H1 (cell line): ENCODE data around the gene CD69. TPM values are rescaled to one million over a fixed set of nuclear protein-coding genes. Genes with fewer than 3 reads are reported as not detected.

Experiments used
- CTCF ChIA-PET: fragments of 300-600 bp; sonication (Branson Sonifier 250); formaldehyde crosslinking; loops from one replicate; lab custom pipeline; 2021; ENCODE audit not compliant: partially characterized antibody; lab: Charles Lee
- POLR2A ChIA-PET: fragments of 300-600 bp; sonication (Branson Sonifier 250); formaldehyde crosslinking; loops from one replicate; lab custom pipeline; 2021; ENCODE audit warnings: inconsistent platforms; ENCODE audit not compliant: partially characterized antibody; lab: Charles Lee
- DNase-seq, 2 experiments: peaks; one replicate each; pipeline versions ENCODE4 v3.0.0 to v3.0.0-alpha.2; 2010 to 2022; ENCODE audit warnings: low spot score in 2 of 2, low read depth in 1 of 2, mixed read lengths in 1 of 2
- FAIRE-seq: peaks from 2 replicates; lab custom pipeline; 2011; peaks lifted over from hg19 to GRCh38; lab: Jason Lieb, UNC
- H2AFZ ChIP-seq: 2 replicates; pipeline ENCODE4 v1.8.1; 2012; ENCODE audit warnings: low read length, inconsistent platforms
- H2AK5ac ChIP-seq: 2 replicates; pipeline ENCODE4 v1.6.1; 2013; ENCODE audit warnings: low read depth, low read length
- H2BK120ac ChIP-seq: replicated peaks from 2 replicates; pipeline ENCODE3; 2013; ENCODE audit warnings: low read depth, low read length, inconsistent platforms
- H2BK12ac ChIP-seq: 2 replicates; pipeline ENCODE4 v1.6.1; 2013; ENCODE audit warnings: low read depth, low read length
- H2BK15ac ChIP-seq: 2 replicates; pipeline ENCODE4 v1.6.1; 2013; ENCODE audit warnings: low read length
- H2BK20ac ChIP-seq: 2 replicates; pipeline ENCODE4 v1.6.1; 2013; ENCODE audit warnings: low read length
- H2BK5ac ChIP-seq: 2 replicates; pipeline ENCODE4 v1.6.1; 2013; ENCODE audit warnings: low read depth, low read length
- H3K14ac ChIP-seq: 2 replicates; pipeline ENCODE4 v1.6.1; 2013; ENCODE audit warnings: inconsistent platforms; ENCODE audit not compliant: insufficient read length
- H3K18ac ChIP-seq: 2 replicates; pipeline ENCODE4 v1.6.1; 2013; ENCODE audit warnings: low read length; ENCODE audit errors: extremely low read depth
- H3K23ac ChIP-seq: 2 replicates; pipeline ENCODE4 v1.6.1; 2013; ENCODE audit warnings: inconsistent platforms; ENCODE audit not compliant: insufficient read length
- H3K23me2 ChIP-seq: 2 replicates; pipeline ENCODE4 v1.6.1; 2013; ENCODE audit warnings: low read depth, low read length
- H3K27ac ChIP-seq: 2 replicates; pipeline ENCODE4 v1.6.1; 2011; ENCODE audit warnings: low read depth, low read length, inconsistent platforms
- H3K27me3 ChIP-seq, 4 experiments: replicated peaks in 1 of 4; 1 replicate in 1 of 4; 2 replicates in 3 of 4; pipeline versions ENCODE4 v1.6.1 to v1.8.1; 2011 to 2013; ENCODE audit warnings: low read length in 3 of 4, mild to moderate bottlenecking in 3 of 4, inconsistent platforms in 2 of 4, mixed read lengths in 2 of 4, moderate library complexity in 1 of 4; ENCODE audit not compliant: control insufficient read depth in 3 of 4, insufficient read depth in 3 of 4; ENCODE audit errors: extremely low read depth in 1 of 4
- H3K36me3 ChIP-seq, 4 experiments: 2 replicates each; pipeline versions ENCODE4 v1.6.1 to v1.8.1; 2011 to 2013; ENCODE audit warnings: mild to moderate bottlenecking in 4 of 4, low read length in 3 of 4, moderate library complexity in 2 of 4, control low read depth in 1 of 4, inconsistent platforms in 1 of 4; ENCODE audit not compliant: insufficient read depth in 4 of 4, control insufficient read depth in 2 of 4
- H3K4ac ChIP-seq: replicated peaks from 2 replicates; pipeline ENCODE3; 2013; ENCODE audit warnings: low read length, low read depth, mixed read lengths, inconsistent platforms; ENCODE audit not compliant: insufficient read length
- H3K4me1 ChIP-seq, 4 experiments: replicated peaks in 1 of 4; 1 replicate in 1 of 4; 2 replicates in 3 of 4; pipeline versions ENCODE4 v1.6.1 to v1.8.1; 2011 to 2013; ENCODE audit warnings: low read length in 3 of 4, inconsistent platforms in 2 of 4, mixed read lengths in 1 of 4; ENCODE audit not compliant: insufficient read depth in 4 of 4, control insufficient read depth in 3 of 4
- H3K4me2 ChIP-seq, 2 experiments: 2 replicates each; pipeline versions ENCODE4 v1.6.1 to v1.8.1; 2011 to 2013; ENCODE audit warnings: low read depth in 2 of 2, low read length in 2 of 2, control low read depth in 1 of 2, inconsistent platforms in 1 of 2, mild to moderate bottlenecking in 1 of 2; ENCODE audit not compliant: insufficient read depth in 1 of 2
- H3K4me3 ChIP-seq, 4 experiments: fragments of 200-600, 300-600 bp in 1 of 4; sonication (generic), shearing (Covaris generic), sonication (Bioruptor Twin) in 1 of 4; 2 replicates each; pipeline versions ENCODE4 v1.5.1 to v1.8.1; 2011 to 2016; ENCODE audit warnings: low read length in 4 of 4, low read depth in 3 of 4, control low read depth in 2 of 4, inconsistent platforms in 2 of 4, mild to moderate bottlenecking in 2 of 4, mixed read lengths in 1 of 4, moderate library complexity in 1 of 4; ENCODE audit not compliant: insufficient read depth in 2 of 4; ENCODE audit errors: extremely low read depth in 1 of 4
- H3K56ac ChIP-seq: replicated peaks from 2 replicates; pipeline ENCODE3; 2013; ENCODE audit warnings: low read depth, mild to moderate bottlenecking, mixed read lengths, low read length, inconsistent platforms; ENCODE audit not compliant: insufficient read length
- H3K79me1 ChIP-seq: 2 replicates; pipeline ENCODE4 v1.6.1; 2013; ENCODE audit warnings: low read depth, low read length, control low read depth
- H3K79me2 ChIP-seq, 2 experiments: 2 replicates each; pipeline versions ENCODE4 v1.6.1 to v1.8.1; 2012 to 2013; ENCODE audit warnings: low read length in 2 of 2, mild to moderate bottlenecking in 2 of 2, inconsistent platforms in 1 of 2; ENCODE audit not compliant: insufficient read depth in 2 of 2, control insufficient read depth in 1 of 2
- H3K9ac ChIP-seq, 4 experiments: replicated peaks in 1 of 4; 1 replicate in 1 of 4; 2 replicates in 3 of 4; pipeline versions ENCODE4 v1.6.1 to v1.8.1; 2011 to 2013; ENCODE audit warnings: low read depth in 3 of 4, low read length in 3 of 4, control low read depth in 2 of 4, mild to moderate bottlenecking in 2 of 4, moderate library complexity in 2 of 4, inconsistent platforms in 1 of 4; ENCODE audit errors: extremely low read depth in 1 of 4
- H3K9me3 ChIP-seq, 2 experiments: 2 replicates each; pipeline versions ENCODE4 v1.6.1 to v1.8.1; 2012 to 2013; ENCODE audit warnings: mild to moderate bottlenecking in 2 of 2, moderate library complexity in 2 of 2, control low read depth in 1 of 2, inconsistent platforms in 1 of 2, low read depth in 1 of 2, low read length in 1 of 2, mixed read lengths in 1 of 2; ENCODE audit not compliant: insufficient read depth in 2 of 2
- H4K20me1 ChIP-seq, 2 experiments: replicated peaks in 1 of 2; 2 replicates each; pipeline versions ENCODE3 to v1.8.1; 2011 to 2013; ENCODE audit warnings: inconsistent platforms in 2 of 2, low read length in 2 of 2, mild to moderate bottlenecking in 1 of 2; ENCODE audit not compliant: insufficient read depth in 2 of 2, control insufficient read depth in 1 of 2
- H4K5ac ChIP-seq: 2 replicates; pipeline ENCODE4 v1.6.1; 2013; ENCODE audit warnings: low read length, low read depth, mixed read lengths, inconsistent platforms; ENCODE audit not compliant: insufficient read length
- H4K8ac ChIP-seq: 2 replicates; pipeline ENCODE4 v1.8.0; 2013; ENCODE audit warnings: mild to moderate bottlenecking, moderate library complexity, low read length, inconsistent platforms; ENCODE audit not compliant: insufficient read depth; ENCODE audit errors: extremely low read depth
- H4K91ac ChIP-seq: replicated peaks from 2 replicates; pipeline ENCODE3; 2013; ENCODE audit warnings: low read length, mixed read lengths, inconsistent platforms; ENCODE audit not compliant: insufficient read length
- ASH2L ChIP-seq: fragments of 200-600, 300-600 bp; sonication (generic); IDR thresholded peaks from one replicate; pipeline ENCODE4 v1.7.1; 2017; ENCODE audit warnings: low read length
- BRCA1 ChIP-seq: IDR thresholded peaks from 2 replicates; pipeline ENCODE4 v1.6.1; 2012; ENCODE audit warnings: low read depth, low read length, improper control_type of control experiment
- CEBPB ChIP-seq: IDR thresholded peaks from 2 replicates; pipeline ENCODE4 v1.6.1; 2012; ENCODE audit warnings: low read depth, low read length
- HDAC6 ChIP-seq: IDR thresholded peaks from one replicate; pipeline ENCODE4 v1.7.1; 2012; ENCODE audit warnings: low read depth, mild to moderate bottlenecking, inconsistent platforms, low read length, moderate library complexity
- KDM1A ChIP-seq: fragments of 200-600, 300-600 bp; sonication (generic); IDR thresholded peaks from 2 replicates; pipeline ENCODE4 v1.7.1; 2016; ENCODE audit warnings: mild to moderate bottlenecking, low read length, borderline replicate concordance
- KDM5A ChIP-seq: fragments of 200-600 bp; IDR thresholded peaks from 2 replicates; pipeline ENCODE4 v1.7.1; 2012; ENCODE audit warnings: mild to moderate bottlenecking, low read length, inconsistent platforms, mixed read lengths
- SUZ12 ChIP-seq: fragments of 200-600 bp; sonication (generic); IDR thresholded peaks from 2 replicates; pipeline ENCODE4 v1.6.1; 2012; ENCODE audit warnings: mild to moderate bottlenecking, inconsistent platforms, low read length, moderate library complexity, mixed read lengths
- TBP ChIP-seq: IDR thresholded peaks from 2 replicates; pipeline ENCODE4 v1.6.1; 2011; ENCODE audit warnings: low read depth, low read length, improper control_type of control experiment
- TEAD4 ChIP-seq: IDR thresholded peaks from 2 replicates; pipeline ENCODE4 v1.6.1; 2012; ENCODE audit warnings: low read depth, low read length, inconsistent platforms, mixed read lengths
- ZNF274 ChIP-seq: IDR thresholded peaks from 2 replicates; pipeline ENCODE4 v1.7.0; 2012; ENCODE audit warnings: low read length, borderline replicate concordance; ENCODE audit errors: extremely low read depth
- WGBS, 2 experiments: shearing (Covaris generic) in 1 of 2; methylation state at CpG; one replicate each; pipeline versions ENCODE4 v1.1.6 to v1.1.7; 2013 to 2015; ENCODE audit warnings: low lambda C conversion rate in 2 of 2, mixed read lengths in 2 of 2, inconsistent platforms in 1 of 2, low coverage in 1 of 2, missing lambda C conversion rate in 1 of 2; ENCODE audit not compliant: insufficient replicate concordance in 2 of 2, insufficient coverage in 1 of 2, insufficient read length in 1 of 2; ENCODE audit errors: extremely low coverage in 1 of 2, missing lambda C conversion rate in 1 of 2; 5-methylcytosine and 5-hydroxymethylcytosine counted together
- polyA plus RNA-seq, 7 experiments: library from polyadenylated mRNA; depleted of rRNA in 3 of 7; stranded (reverse) in 5 of 7; unstranded in 2 of 7; fragments of >200 nt in 5 of 7; fragments of 200-250 nt in 2 of 7; gene quantifications; 1 replicate in 5 of 7; 2 replicates in 1 of 7; 4 replicates in 1 of 7; pipeline versions ENCODE4 v1.2.1 to v1.2.3, GENCODE V29; 2011 to 2013; ENCODE audit warnings: missing spikeins in 2 of 7, mixed read lengths in 2 of 7
- total RNA-seq: library from RNA; stranded (reverse); fragmentation: NEBNext Ultra II Directional; extraction: Animal tissue kit (Norgen Biotek cat#: 25700); gene quantifications from 2 replicates; pipeline ENCODE4 v1.2.1, GENCODE V29; 2021

The CD69 gene
- total and polyA plus RNA-seq, 2 of the 8 experiments (the other 6 are each of a cell fraction or from before 2014, with no cell fraction given): not detected

- Histone ChIP-seq H3K23ac (no peak overlapping the region), H2BK20ac (no peak overlapping the region), H3K79me2 (no peaks in the 10 kb centered on the region), H3K14ac (no peak overlapping the region), H4K91ac (no peak overlapping the region), H3K4me1 (peaks cover 0 to under 1% (median 0%) of the 10 kb centered on the region in 4 experiments; a peak in 1 of 7 replicates), H3K4ac (no peak overlapping the region), H4K5ac (no peak overlapping the region), H3K4me2 (no peak overlapping the region), H3K79me1 (no peaks in the 10 kb centered on the region), H2AK5ac (no peak overlapping the region), H2BK120ac (no peak overlapping the region), H2BK15ac (no peak overlapping the region), H3K56ac (no peak overlapping the region), H3K9me3 (no peaks in the 10 kb centered on the region), H3K23me2 (no peaks in the 10 kb centered on the region), H4K8ac (no peak overlapping the region), H3K18ac (no peak overlapping the region), H2AFZ (no peak overlapping the region), H3K9ac (no peak overlapping the region), H4K20me1 (no peaks in the 10 kb centered on the region), H3K27ac (no peak overlapping the region), H3K36me3 (no peaks in the 10 kb centered on the region), H3K27me3 (no peaks in the 10 kb centered on the region), H3K4me3 (no peak overlapping the region), H2BK5ac (no peak overlapping the region), H2BK12ac (no peak overlapping the region)
- WGBS, 2 experiments: 86% methylated on average over 3 of the region's 3 CpGs; no CpG with 5 or more reads in 1 of the 2 experiments
- CTCF ChIA-PET: interaction anchor here (0.7 to 15.3 kb wide), 7 partner anchors 9 to 1039 kb away, joined by 3 to 278 read pairs (median 4); no protein-coding TSS in a partner anchor
- no peak for DNase-seq
- peak; percentile 7 for FAIRE-seq
- POLR2A ChIA-PET: no interaction called here
- TF ChIP-seq KDM5A: no peak
- no peak for TF ChIP-seq BRCA1
- no peak for TF ChIP-seq SUZ12
- TF ChIP-seq KDM1A: no peak
- TF ChIP-seq TBP: no peak
- no peak for TF ChIP-seq ASH2L
- TF ChIP-seq CEBPB: no peak
- no peak for TF ChIP-seq HDAC6
- no peak for TF ChIP-seq ZNF274
- no peak for TF ChIP-seq TEAD4
These were observed 15.5 kb downstream of the CD69 start for GRCh38 chr12:9745199-9745598.
